Activated CD4-positive, alpha-beta T cell treated with anti-CD3 and anti-CD28 coated beads for 4 hours (primary cell): ENCODE results near the gene GRAPL.
"Not testable (repeated sequence)": the region's sequence is repeated elsewhere in the genome, so short reads cannot be mapped to it uniquely, and the experiment has no call there.

Experiments
- DNase-seq, 2 donors: peaks; one replicate each; pipeline ENCODE4 v3.0.0-alpha.2; 2020

Gene GRAPL

GRCh38 chr17:19137959-19138358 is 10.6 kb downstream of the GRAPL start:
- DNase-seq, result not testable (repeated sequence)

- DNase-seq, result not testable (repeated sequence)
Observed at GRCh38 chr17:19141366-19142155, 14.2 kb downstream of the GRAPL start.

GRCh38 chr17:19142419-19142818 is 15.0 kb downstream of the GRAPL start:
- not testable (repeated sequence) for DNase-seq

- DNase-seq, result not testable (repeated sequence)
Observed at GRCh38 chr17:19143097-19143777, 15.8 kb downstream of the GRAPL start.

- not testable (repeated sequence) for DNase-seq
Observed at GRCh38 chr17:19144373-19144772, 17.0 kb downstream of the GRAPL start.

- DNase-seq, result not testable (repeated sequence)
Observed at GRCh38 chr17:19145471-19145870, 18.1 kb downstream of the GRAPL start.

- not testable (repeated sequence) for DNase-seq
Observed at GRCh38 chr17:19150678-19151615, 23.6 kb downstream of the GRAPL start.

- not testable (repeated sequence) for DNase-seq
Observed at GRCh38 chr17:19157628-19158027, 30.2 kb downstream of the GRAPL start.

GRCh38 chr17:19158478-19158877 is 31.1 kb downstream of the GRAPL start:
- DNase-seq, result not testable (repeated sequence)

GRCh38 chr17:19158938-19159337 is 31.5 kb downstream of the GRAPL start:
- not testable (repeated sequence) for DNase-seq

GRCh38 chr17:19161308-19162107 is 34.1 kb downstream of the GRAPL start:
- not testable (repeated sequence) for DNase-seq

- DNase-seq, result not testable (repeated sequence)
Observed at GRCh38 chr17:19162384-19163216, 35.2 kb downstream of the GRAPL start.

GRCh38 chr17:19174422-19174821 is 47.0 kb downstream of the GRAPL start:
- not testable (repeated sequence) for DNase-seq

GRCh38 chr17:19175410-19175809 is 48.0 kb downstream of the GRAPL start:
- DNase-seq, result not testable (repeated sequence)

- not testable (repeated sequence) for DNase-seq
Observed at GRCh38 chr17:19181040-19181875, 53.9 kb downstream of the GRAPL start.

GRCh38 chr17:19187883-19188869 is 60.8 kb downstream of the GRAPL start:
- DNase-seq, result not testable (repeated sequence)

- DNase-seq, result not testable (repeated sequence)
Observed at GRCh38 chr17:19188870-19189708, 61.7 kb downstream of the GRAPL start.
